Thoracic aorta (tissue), 2 donors: ENCODE data around the gene JAML. TPM values are rescaled to one million over a fixed set of nuclear protein-coding genes. Genes with fewer than 3 reads are reported as not detected.

Source experiments
- ATAC-seq: fragments of 150-250 bp; one replicate; pipeline ENCODE4 v1.8.0; 2017; ENCODE audit warnings: low read depth; ENCODE audit not compliant: insufficient number of reproducible peaks, low FRiP score
- DNase-seq: peaks from one replicate; pipeline ENCODE4 v3.0.0-alpha.2; 2020; ENCODE audit warnings: low spot score
- H3K27ac ChIP-seq, 2 donors: fragments of 200-600 bp; sonication (generic); 1 replicate in 1 of 2; 2 replicates in 1 of 2; pipeline ENCODE4 v1.5.1; 2016; ENCODE audit warnings: mild to moderate bottlenecking in 2 of 2, moderate library complexity in 2 of 2
- H3K27me3 ChIP-seq: fragments of 200-600 bp; sonication (generic); replicated peaks from 2 replicates; pipeline ENCODE4 v1.6.0; 2016; ENCODE audit warnings: mild to moderate bottlenecking; ENCODE audit not compliant: insufficient read depth
- H3K36me3 ChIP-seq: fragments of 200-600 bp; sonication (generic); one replicate; pipeline ENCODE4 v1.5.1; 2016
- H3K4me1 ChIP-seq, 2 donors: fragments of 200-600 bp; sonication (generic); 1 replicate in 1 of 2; 2 replicates in 1 of 2; pipeline versions ENCODE4 v1.5.1 to v1.6.0; 2016; ENCODE audit warnings: low read depth in 2 of 2, mild to moderate bottlenecking in 1 of 2; ENCODE audit not compliant: control insufficient read depth in 1 of 2
- H3K4me3 ChIP-seq: fragments of 200-600 bp; sonication (generic); 2 replicates; pipeline ENCODE4 v1.5.1; 2016; ENCODE audit warnings: mild to moderate bottlenecking
- H3K9me3 ChIP-seq: fragments of 200-600 bp; sonication (generic); 2 replicates; pipeline ENCODE4 v1.5.1; 2016
- CTCF ChIP-seq: fragments of 200-600 bp; sonication (generic); IDR thresholded peaks from one replicate; pipeline ENCODE4 v1.5.1; 2019; ENCODE audit warnings: antibody characterized with exemption
- total RNA-seq, 2 donors: library from RNA; depleted of rRNA; stranded (reverse); fragments of >200 nt; gene quantifications; one replicate each; pipeline versions ENCODE4 v1.1.0 to v1.2.3, GENCODE V29; 2016

The JAML gene
- total RNA-seq, 2 donors from 2014 or later, result 3.7 to 7.6 TPM

GRCh38 chr11:118202599-118203422, 22.0 kb downstream of the JAML start:
- H3K4me1 ChIP-seq, result no peaks in the 10 kb centered on the region
- H3K27ac ChIP-seq, result no peak overlapping the region
- TF ChIP-seq CTCF, result no peak
- H3K9me3 ChIP-seq, result no peaks in the 10 kb centered on the region
- no peak for ATAC-seq
- no peak for DNase-seq
- H3K36me3 ChIP-seq, result no peaks in the 10 kb centered on the region
- H3K4me3 ChIP-seq, result no peak overlapping the region
- no peaks in the 10 kb centered on the region for H3K27me3 ChIP-seq

GRCh38 chr11:118201966-118202365, 22.8 kb downstream of the JAML start:
- no peak for DNase-seq
- no peak overlapping the region for H3K27ac ChIP-seq
- H3K36me3 ChIP-seq, result no peaks in the 10 kb centered on the region
- H3K27me3 ChIP-seq, result no peaks in the 10 kb centered on the region
- no peak for TF ChIP-seq CTCF
- ATAC-seq, result no peak
- H3K4me3 ChIP-seq, result no peak overlapping the region
- H3K4me1 ChIP-seq, result no peaks in the 10 kb centered on the region
- no peaks in the 10 kb centered on the region for H3K9me3 ChIP-seq

- H3K4me3 ChIP-seq, result no peak overlapping the region
- no peaks in the 10 kb centered on the region for H3K36me3 ChIP-seq
- no peak overlapping the region for H3K27ac ChIP-seq
- H3K4me1 ChIP-seq, result no peaks in the 10 kb centered on the region
- ATAC-seq (no peak), DNase-seq (no peak)
- H3K27me3 ChIP-seq, result no peaks in the 10 kb centered on the region
- TF ChIP-seq CTCF, result no peak
- no peaks in the 10 kb centered on the region for H3K9me3 ChIP-seq
These were observed 23.7 kb downstream of the JAML start for GRCh38 chr11:118200901-118201680.

GRCh38 chr11:118200497-118200896, 24.3 kb downstream of the JAML start:
- no peak for TF ChIP-seq CTCF
- no peak overlapping the region for H3K27ac ChIP-seq
- no peaks in the 10 kb centered on the region for H3K9me3 ChIP-seq
- no peak overlapping the region for H3K4me3 ChIP-seq
- peaks cover 0 to 2% of the 10 kb centered on the region in 2 donors for H3K4me1 ChIP-seq
- no peaks in the 10 kb centered on the region for H3K27me3 ChIP-seq
- H3K36me3 ChIP-seq, result no peaks in the 10 kb centered on the region
- DNase-seq (no peak), ATAC-seq (no peak)

GRCh38 chr11:118199135-118199534, 25.7 kb downstream of the JAML start:
- no peak for DNase-seq
- H3K27me3 ChIP-seq, result no peaks in the 10 kb centered on the region
- H3K4me3 ChIP-seq, result no peak overlapping the region
- H3K27ac ChIP-seq, result no peak overlapping the region
- no peak for ATAC-seq
- peaks cover 0 to 15% of the 10 kb centered on the region in 2 donors for H3K4me1 ChIP-seq
- no peaks in the 10 kb centered on the region for H3K9me3 ChIP-seq
- no peaks in the 10 kb centered on the region for H3K36me3 ChIP-seq
- TF ChIP-seq CTCF, result no peak
